K562 (cell line): ENCODE data around the gene CELA3B. TPM values are rescaled to one million over a fixed set of nuclear protein-coding genes. Genes with fewer than 3 reads are reported as not detected.

Source experiments
- ARID1B ChIP-seq: fragments of 450-650 bp; IDR thresholded peaks from 2 replicates; pipeline ENCODE4 v1.6.1; 2016; ENCODE audit warnings: antibody characterized with exemption, mild to moderate bottlenecking, inconsistent platforms
- ARID3A ChIP-seq: IDR thresholded peaks from 2 replicates; pipeline ENCODE4 v1.6.1; 2012; ENCODE audit warnings: low read depth, low read length, improper control_type of control experiment, borderline replicate concordance
- ATF6 ChIP-seq: sonication (generic); formaldehyde crosslinking; IDR thresholded peaks from 2 replicates; pipeline ENCODE4 v1.4.0; 2020; ENCODE audit warnings: mild to moderate bottlenecking, missing genetic modification reagents
- BDP1 ChIP-seq: IDR thresholded peaks from 3 replicates; pipeline ENCODE4 v1.6.1; 2011; ENCODE audit not compliant: insufficient read length, insufficient read depth
- DACH1 ChIP-seq: fragments of 450-650 bp; IDR thresholded peaks from 2 replicates; pipeline ENCODE4 v1.6.1; 2018; ENCODE audit not compliant: partially characterized antibody
- E4F1 ChIP-seq: fragments of 250-450 bp; sonication (Bioruptor Pico); IDR thresholded peaks from 2 replicates; pipeline ENCODE4 v1.5.0; 2021; ENCODE audit warnings: mild to moderate bottlenecking, borderline replicate concordance
- ETS2 ChIP-seq: IDR thresholded peaks from 2 replicates; pipeline ENCODE4 v1.6.1; 2016; ENCODE audit warnings: borderline replicate concordance, missing genetic modification characterization, mild to moderate bottlenecking, moderate library complexity, missing compliant biosample characterization; ENCODE audit not compliant: poor library complexity, severe bottlenecking
- FOSL1 ChIP-seq: fragments of 200-800 bp; sonication (Bioruptor generic); conservative IDR thresholded peaks from 2 replicates; pipeline ENCODE4 v1.6.1; 2016; ENCODE audit warnings: missing genetic modification characterization, missing compliant biosample characterization
- FOXA3 ChIP-seq, 2 experiments: fragments of 450-650 bp in 1 of 2; sonication (generic) in 1 of 2; formaldehyde crosslinking; IDR thresholded peaks in 1 of 2; conservative IDR thresholded peaks in 1 of 2; 2 replicates each; pipeline versions ENCODE4 v1.4.0 to v1.8.0; 2020 to 2022; ENCODE audit warnings: mild to moderate bottlenecking in 2 of 2, missing genetic modification reagents in 1 of 2
- FOXK2 ChIP-seq, 2 experiments: fragments of 450-650 bp; IDR thresholded peaks in 1 of 2; conservative IDR thresholded peaks in 1 of 2; 2 replicates each; pipeline ENCODE4 v1.6.1; 2016; ENCODE audit warnings: low read depth in 2 of 2, mild to moderate bottlenecking in 1 of 2
- FOXP4 ChIP-seq: sonication (generic); formaldehyde crosslinking; IDR thresholded peaks from 2 replicates; pipeline ENCODE4 v1.8.0; 2022; ENCODE audit warnings: mild to moderate bottlenecking, missing genetic modification reagents, borderline replicate concordance
- GABPB1 ChIP-seq: sonication (generic); formaldehyde crosslinking; IDR thresholded peaks from 2 replicates; pipeline ENCODE4 v1.8.0; 2022; ENCODE audit warnings: mild to moderate bottlenecking, missing genetic modification reagents
- KDM2B ChIP-seq: fragments of 250-450 bp; sonication (Bioruptor Pico); IDR thresholded peaks from 2 replicates; pipeline ENCODE4 v1.8.0; 2021; ENCODE audit warnings: mild to moderate bottlenecking, moderate library complexity
- MAZ ChIP-seq, 2 experiments: fragments of 450-650 bp in 1 of 2; sonication (generic) in 1 of 2; formaldehyde crosslinking; IDR thresholded peaks in 1 of 2; conservative IDR thresholded peaks in 1 of 2; 2 replicates each; pipeline versions ENCODE4 v1.4.0 to v1.5.0; 2020; ENCODE audit warnings: mild to moderate bottlenecking in 1 of 2, missing genetic modification reagents in 1 of 2
- PHB2 ChIP-seq: fragments of 450-650 bp; IDR thresholded peaks from 2 replicates; pipeline ENCODE4 v1.6.1; 2017; ENCODE audit warnings: low read depth
- RHOXF2B ChIP-seq: fragments of 250-450 bp; sonication (Bioruptor Pico); conservative IDR thresholded peaks from 2 replicates; pipeline ENCODE4 v1.5.1; 2021
- SMARCA5 ChIP-seq: fragments of 450-650 bp; IDR thresholded peaks from 2 replicates; pipeline ENCODE4 v1.6.1; 2016
- TCF3 ChIP-seq: sonication (generic); formaldehyde crosslinking; IDR thresholded peaks from 2 replicates; pipeline ENCODE4 v1.4.0; 2020; ENCODE audit warnings: mild to moderate bottlenecking, missing genetic modification reagents
- polyA plus RNA-seq, 8 experiments: library from polyadenylated mRNA; depleted of rRNA in 4 of 8; stranded (reverse) in 5 of 8; unstranded in 3 of 8; fragments of >200 nt; fragmentation: Nextera tagmentation in 2 of 8; fragmentation: Illumina TruSeq in 1 of 8; extraction: Ambion mirVana in 2 of 8; extraction: Trizol in 1 of 8; gene quantifications; 2 replicates each; pipeline versions ENCODE4 v1.2.1 to v1.2.3, GENCODE V29; 2011 to 2014; ENCODE audit warnings: inconsistent platforms in 1 of 8, missing spikeins in 1 of 8
- total RNA-seq, 7 experiments: library from RNA; depleted of rRNA in 6 of 7; stranded (reverse); fragments of >200 nt in 6 of 7; fragmentation: Illumina TruSeq in 2 of 7; extraction: Trizol in 2 of 7; gene quantifications; 2 replicates each; pipeline versions ENCODE4 v1.2.1 to v1.2.3, GENCODE V29; 2011 to 2021; ENCODE audit warnings: low replicate concordance in 1 of 7

CELA3B gene
- total and polyA plus RNA-seq, 9 of the 15 experiments (the other 6 are each of a cell fraction or from before 2014, with no cell fraction given) = 3.1 TPM; not detected in 8

GRCh38 chr1:21938732-21939538 is 37.9 kb upstream of the CELA3B start (continued):
- TF ChIP-seq E4F1 (CRISPR knock-in tag) (no peak), FOXP4 (CRISPR knock-in tag) (no peak), MAZ (CRISPR knock-in tag; conservative IDR thresholded peaks at IDR 0.05 in 1 of 2, IDR thresholded peaks at IDR 0.05 in 1 of 2) (0 out of 4 replicates have a peak, but pooled peaks of 1 of the 2 experiments have one; percentile 3), KDM2B (0 out of 2 replicates have a peak, but pooled peaks have one; percentile 33), FOXA3 (CRISPR knock-in tag; conservative IDR thresholded peaks at IDR 0.05 in 1 of 2, IDR thresholded peaks at IDR 0.05 in 1 of 2) (peak in 1 of 2 experiments; percentile 27; a peak in 1 of 4 replicates), ETS2 (no peak), SMARCA5 (no peak), BDP1 (no peak), GABPB1 (CRISPR knock-in tag) (no peak), DACH1 (no peak), ARID3A (no peak), PHB2 (no peak), ARID1B (0 out of 2 replicates have a peak, but pooled peaks have one; percentile 14), FOSL1 (tag) (0 out of 2 replicates have a peak, but pooled peaks have one; percentile 21), RHOXF2B (CRISPR knock-in tag) (no peak), TCF3 (CRISPR knock-in tag) (no peak), FOXK2 (conservative IDR thresholded peaks at IDR 0.05 in 1 of 2, IDR thresholded peaks at IDR 0.05 in 1 of 2; ENCODE audit: low read depth in 2 of 2) (no peak), ATF6 (CRISPR knock-in tag) (0 out of 2 replicates have a peak, but pooled peaks have one; percentile 28)
